Pancreas (tissue), 10 donors: ENCODE data around the gene GBA2. TPM values are rescaled to one million over a fixed set of nuclear protein-coding genes. Genes with fewer than 3 reads are reported as not detected.

Experiments used
- ATAC-seq, 4 donors: fragments of 200-7000 bp; cut with Tn5 transposase; one replicate each; pipeline versions ENCODE4 v1.8.0 to v1.9.1; 2020; ENCODE audit warnings: mild to moderate bottlenecking in 4 of 4, moderate library complexity in 4 of 4
- DNase-seq, 6 donors: peaks; one replicate each; pipeline ENCODE4 v3.0.0-alpha.2; 2020
- FAIRE-seq: peaks from 2 replicates; lab custom pipeline; 2012; peaks lifted over from hg19 to GRCh38; lab: Jason Lieb, UNC
- H3K27ac ChIP-seq, 4 donors: fragments of 200-600 bp; sonication (generic); 1 replicate in 3 of 4; 2 replicates in 1 of 4; pipeline versions ENCODE4 v1.5.0 to v1.8.0; 2020
- H3K27me3 ChIP-seq, 4 donors: fragments of 200-600 bp; one replicate each; pipeline ENCODE4 v1.8.0; 2021
- H3K36me3 ChIP-seq, 3 donors: fragments of 200-600 bp; sonication (generic) in 1 of 3; one replicate each; pipeline versions ENCODE4 v1.5.0 to v1.8.0; 2020 to 2021
- H3K4me1 ChIP-seq, 3 donors: fragments of 200-600 bp; one replicate each; pipeline ENCODE4 v1.8.0; 2021
- H3K4me3 ChIP-seq, 4 donors: fragments of 200-600 bp; sonication (generic) in 2 of 4; one replicate each; pipeline versions ENCODE4 v1.5.0 to v1.8.0; 2020 to 2021
- H3K9me3 ChIP-seq, 4 donors: fragments of 200-600 bp; one replicate each; pipeline ENCODE4 v1.8.0; 2021
- CTCF ChIP-seq, 4 donors: fragments of 200-600 bp; sonication (generic) in 3 of 4; IDR thresholded peaks; one replicate each; pipeline versions ENCODE4 v1.5.0 to v1.8.0; 2021; ENCODE audit warnings: antibody characterized with exemption in 4 of 4
- WGBS, 2 donors: extraction: QIAGEN DNeasy Blood & Tissue Kit; methylation state at CpG; one replicate each; pipeline ENCODE4 v1.1.7; 2013; 5-methylcytosine and 5-hydroxymethylcytosine counted together
- intact Hi-C, 3 donors: fragments of 100-400 bp; cut with DNase I; formaldehyde crosslinking; loops; one replicate each; pipeline versions ENCODE4 v1.11.1 to v1.14.2; 2022
- polyA plus RNA-seq, 2 donors: library from polyadenylated mRNA; stranded (reverse); fragments of 200-250 nt; gene quantifications; one replicate each; pipeline ENCODE4 v1.2.3, GENCODE V29; 2013
- total RNA-seq, 6 donors: library from RNA; stranded (reverse); fragmentation: NEBNext Ultra II Directional in 4 of 6; extraction: Animal tissue kit (Norgen Biotek cat#: 25700) in 4 of 6; gene quantifications; one replicate each; pipeline versions ENCODE4 v1.2.1 to v1.2.4, GENCODE V29; 2021 to 2023
- donor health status: healthy with polysubstance abuse.
- donor health status: DM: no; HTN: no; CAD: no; lungs with moderate emphysema.
- donor health status: DM: no; HTN: no; CAD: no.
- donor health status: control.
- donor health status: control.
- donor health status: Bipolar disorder and iron deficiency.
- donor health status: DM: yes; HTN: yes; CAD: no.
- donor health status: DM: no; HTN: no; CAD: no.
- donor health status: DM: no; HTN: no; CAD: no.
- donor health status: DM: yes; HTN: yes; CAD: no.

GBA2 gene
- total and polyA plus RNA-seq, 8 donors, result 22.0 to 91.3 (median 34.4) TPM

DNA sequence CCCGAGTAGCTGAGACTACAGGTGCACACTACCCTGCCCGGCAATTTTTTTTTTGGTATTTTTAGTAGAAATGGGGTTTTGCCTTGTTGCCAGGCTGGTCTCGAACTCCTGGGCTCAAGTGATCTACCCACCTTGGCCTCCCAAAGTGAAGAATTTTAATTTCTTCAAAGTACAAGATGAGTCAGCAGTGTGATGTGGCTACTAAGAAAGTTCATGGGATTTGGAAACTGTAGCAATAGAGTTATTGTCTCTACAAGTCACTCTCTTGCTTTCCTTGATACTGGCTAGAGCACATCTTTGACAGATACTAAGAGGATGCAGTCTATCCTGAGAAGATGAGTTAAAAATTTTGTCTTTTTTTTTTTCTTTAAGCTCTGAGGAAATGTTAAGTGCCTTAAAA lies 14.9 kb downstream of the GBA2 start:
- WGBS, 2 donors, result 77 to 85% methylated on average over 3 of the region's 3 CpGs
- FAIRE-seq (no peak), ATAC-seq (no peak), DNase-seq (no peak)
- H3K27me3 ChIP-seq, result no peaks in the 10 kb centered on the region
- TF ChIP-seq CTCF (IDR thresholded peaks at IDR 0.05), result no peak
- no peaks in the 10 kb centered on the region for H3K9me3 ChIP-seq
- peak overlapping the region in 1 of 4 donors; percentile 37 for H3K27ac ChIP-seq
- no peak overlapping the region for H3K4me3 ChIP-seq
- peaks cover 19 to 32% (median 24%) of the 10 kb centered on the region in 3 donors for H3K4me1 ChIP-seq
- H3K36me3 ChIP-seq, result peaks cover 3 to 43% (median 28%) of the 10 kb centered on the region in 3 donors
- intact Hi-C loops, result no loop called here

DNA sequence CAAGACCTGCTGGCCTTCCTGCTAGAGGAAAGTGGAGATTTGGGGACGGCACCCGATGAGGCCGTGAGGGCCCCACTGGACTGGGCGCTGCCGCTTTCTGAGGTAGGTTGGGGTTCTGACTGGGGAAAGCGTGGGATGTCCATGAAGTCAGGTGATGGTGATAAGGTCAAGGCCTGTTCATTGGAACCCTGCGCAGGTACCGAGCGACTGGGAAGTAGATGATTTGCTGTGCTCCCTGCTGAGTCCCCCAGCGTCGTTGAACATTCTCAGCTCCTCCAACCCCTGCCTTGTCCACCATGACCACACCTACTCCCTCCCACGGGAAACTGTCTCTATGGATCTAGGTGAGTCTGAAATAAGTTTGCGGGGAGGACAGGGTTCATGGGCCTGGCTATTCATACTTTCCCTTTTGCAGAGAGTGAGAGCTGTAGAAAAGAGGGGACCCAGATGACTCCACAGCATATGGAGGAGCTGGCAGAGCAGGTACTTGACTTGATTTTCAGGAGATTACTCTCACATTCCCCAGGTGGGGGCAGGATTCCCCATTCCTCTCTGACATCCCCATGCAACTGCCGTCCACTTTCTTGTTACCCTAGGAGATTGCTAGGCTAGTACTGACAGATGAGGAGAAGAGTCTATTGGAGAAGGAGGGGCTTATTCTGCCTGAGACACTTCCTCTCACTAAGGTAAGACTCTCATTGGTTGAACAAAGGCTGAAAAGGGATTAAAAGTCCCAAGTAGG lies 16.1 kb downstream of the GBA2 start:
- no peak for TF ChIP-seq CTCF (IDR thresholded peaks at IDR 0.05)
- H3K36me3 ChIP-seq, result peaks cover 3 to 32% (median 16%) of the 10 kb centered on the region in 3 donors
- H3K4me3 ChIP-seq, result peak overlapping the region; percentile 72 to 87 (median 83)
- peak in 1 of 6 donors; percentile 42 for DNase-seq
- WGBS, 2 donors, result 1 to 2% methylated on average over 14 of the region's 14 CpGs
- H3K27me3 ChIP-seq, result no peaks in the 10 kb centered on the region
- intact Hi-C loops, result no loop called here
- no peak for FAIRE-seq
- peak overlapping the region; percentile 81 to 92 (median 91) for H3K27ac ChIP-seq
- peak; percentile 2 to 4 (median 2) for ATAC-seq
- no peaks in the 10 kb centered on the region for H3K9me3 ChIP-seq
- H3K4me1 ChIP-seq, result peaks cover 25 to 42% (median 26%) of the 10 kb centered on the region in 3 donors

DNA sequence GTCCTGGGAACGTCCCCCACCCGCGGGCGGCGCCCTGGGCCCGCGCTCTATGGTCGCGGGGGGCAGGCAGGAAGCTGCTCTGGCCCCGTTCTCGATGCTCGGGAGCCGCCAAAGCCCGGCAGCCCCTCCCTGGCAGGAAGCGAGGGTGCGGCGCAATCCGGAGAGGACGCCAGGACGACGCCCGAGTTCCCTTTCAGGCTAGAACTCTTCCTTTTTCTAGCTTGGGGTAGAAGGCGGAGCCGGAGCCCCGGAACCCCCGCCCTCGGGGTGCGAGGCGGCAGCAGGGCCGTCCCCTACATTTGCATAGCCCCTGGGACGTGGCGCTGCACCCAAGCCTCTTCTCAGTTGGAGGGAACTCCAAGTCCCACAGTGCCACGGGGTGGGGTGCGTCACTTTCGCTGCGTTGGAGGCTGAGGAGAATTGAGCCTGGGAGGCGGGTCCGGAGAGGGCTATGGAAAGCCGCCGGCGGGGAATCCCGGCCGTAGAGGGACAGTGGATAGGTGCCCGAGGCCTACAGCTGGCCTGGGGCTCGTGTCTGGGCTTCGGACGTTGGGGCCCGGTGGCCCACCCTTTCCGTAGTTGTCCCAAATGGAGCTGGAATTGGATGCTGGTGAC lies 16.7 kb downstream of the GBA2 start, which contains the start of the genes CREB3 and TLN1:
CREB3 (plus strand) TSS at position 482 of the 615 bp plus-strand sequence; CDS start at position 589, 107 bp downstream.
TLN1 (minus strand) TSS at position 11 of the 615 bp plus-strand sequence. CDS start 6,501 bp downstream, outside the sequence.
- ATAC-seq (peak; percentile 88 to 93 (median 88)), DNase-seq (peak; percentile 94 to 98 (median 98)), FAIRE-seq (peak; percentile 82)
- 0% methylated on average over 47 to 49 of the region's 49 CpGs for WGBS, 2 donors
- Histone ChIP-seq H3K9me3 (no peaks in the 10 kb centered on the region), H3K4me3 (peak within 1 kb of the TSS; percentile 72 to 87 (median 83)), H3K27ac (peak within 1 kb of the TSS; percentile 81 to 92 (median 91)), H3K27me3 (no peaks in the 10 kb centered on the region), H3K36me3 (peaks cover 3 to 25% (median 13%) of the 10 kb centered on the region in 3 donors), H3K4me1 (peaks cover 25 to 42% (median 26%) of the 10 kb centered on the region in 3 donors)
- no peak for TF ChIP-seq CTCF (IDR thresholded peaks at IDR 0.05)
- intact Hi-C loops, result no loop called here

GRCh38 chr9:35731415-35732184 lies 17.4 kb downstream of the GBA2 start:
- DNase-seq, result no peak
- H3K36me3 ChIP-seq, result peaks cover 3 to 18% (median 6%) of the 10 kb centered on the region in 3 donors
- peaks cover 25 to 42% (median 26%) of the 10 kb centered on the region in 3 donors for H3K4me1 ChIP-seq
- intact Hi-C loops, result no loop called here
- no peaks in the 10 kb centered on the region for H3K27me3 ChIP-seq
- ATAC-seq, result no peak
- peak overlapping the region; percentile 81 to 92 (median 91) for H3K27ac ChIP-seq
- no peak for TF ChIP-seq CTCF (IDR thresholded peaks at IDR 0.05)
- FAIRE-seq, result no peak
- 1% methylated on average over 30 to 47 of the region's 47 CpGs for WGBS, 2 donors
- H3K4me3 ChIP-seq, result peak overlapping the region; percentile 72 to 87 (median 83)
- H3K9me3 ChIP-seq, result no peaks in the 10 kb centered on the region
